LNCaP clone FGC (cell line): ENCODE data around the gene PRELID1.

ENCODE experiments used
- DNase-seq: peaks from one replicate; pipeline ENCODE4 v3.0.0-alpha.2; 2011; ENCODE audit warnings: low read depth
- H3K4me3 ChIP-seq: 2 replicates; pipeline ENCODE4 v1.5.1; 2011; ENCODE audit warnings: mild to moderate bottlenecking, low read depth, low read length, control low read depth
- CTCF ChIP-seq: IDR thresholded peaks from 2 replicates; pipeline ENCODE4 v1.5.1; 2012; ENCODE audit warnings: mild to moderate bottlenecking; ENCODE audit not compliant: control insufficient read depth, insufficient read depth; ENCODE audit errors: extremely low read depth

The PRELID1 gene

GRCh38 chr5:177313561-177314259 lies 10.1 kb downstream of the PRELID1 start:
- no peak for DNase-seq
- no peak overlapping the region for H3K4me3 ChIP-seq
- TF ChIP-seq CTCF: no peak

- DNase-seq: no peak
- no peak for TF ChIP-seq CTCF
- no peak overlapping the region for H3K4me3 ChIP-seq
Observed at GRCh38 chr5:177314376-177315342, 11.1 kb downstream of the PRELID1 start.

- TF ChIP-seq CTCF: no peak
Observed at GRCh38 chr5:177315411-177315810, 11.8 kb downstream of the PRELID1 start.

GRCh38 chr5:177316005-177316404 lies 12.4 kb downstream of the PRELID1 start:
- no peak overlapping the region for H3K4me3 ChIP-seq
- no peak for TF ChIP-seq CTCF
- DNase-seq: no peak

More at GRCh38 chr5:177315411-177315810, 11.8 kb downstream of the PRELID1 start:
- no peak overlapping the region for H3K4me3 ChIP-seq
- DNase-seq: no peak

GRCh38 chr5:177317959-177318377 lies 14.4 kb downstream of the PRELID1 start:
- peak; percentile 48 for DNase-seq
- peak; percentile 90 for TF ChIP-seq CTCF
- no peak overlapping the region for H3K4me3 ChIP-seq

- TF ChIP-seq CTCF: no peak
- DNase-seq: no peak
- H3K4me3 ChIP-seq: no peak overlapping the region
Observed at GRCh38 chr5:177319913-177320588, 16.5 kb downstream of the PRELID1 start.
